H1 (cell line): Measurements from ENCODE around the gene ILKAP. TPM values are rescaled to one million over a fixed set of nuclear protein-coding genes. Genes with fewer than 3 reads are reported as not detected.

Source experiments
- CTCF ChIA-PET: fragments of 300-600 bp; sonication (Branson Sonifier 250); formaldehyde crosslinking; loops from one replicate; lab custom pipeline; 2021; ENCODE audit not compliant: partially characterized antibody; lab: Charles Lee
- POLR2A ChIA-PET: fragments of 300-600 bp; sonication (Branson Sonifier 250); formaldehyde crosslinking; loops from one replicate; lab custom pipeline; 2021; ENCODE audit warnings: inconsistent platforms; ENCODE audit not compliant: partially characterized antibody; lab: Charles Lee
- DNase-seq, 2 experiments: peaks; one replicate each; pipeline versions ENCODE4 v3.0.0 to v3.0.0-alpha.2; 2010 to 2022; ENCODE audit warnings: low spot score in 2 of 2, low read depth in 1 of 2, mixed read lengths in 1 of 2
- FAIRE-seq: peaks from 2 replicates; lab custom pipeline; 2011; peaks lifted over from hg19 to GRCh38; lab: Jason Lieb, UNC
- H2AFZ ChIP-seq: 2 replicates; pipeline ENCODE4 v1.8.1; 2012; ENCODE audit warnings: low read length, inconsistent platforms
- H2AK5ac ChIP-seq: 2 replicates; pipeline ENCODE4 v1.6.1; 2013; ENCODE audit warnings: low read depth, low read length
- H2BK120ac ChIP-seq: replicated peaks from 2 replicates; pipeline ENCODE3; 2013; ENCODE audit warnings: low read depth, low read length, inconsistent platforms
- H2BK12ac ChIP-seq: 2 replicates; pipeline ENCODE4 v1.6.1; 2013; ENCODE audit warnings: low read depth, low read length
- H2BK15ac ChIP-seq: 2 replicates; pipeline ENCODE4 v1.6.1; 2013; ENCODE audit warnings: low read length
- H2BK20ac ChIP-seq: 2 replicates; pipeline ENCODE4 v1.6.1; 2013; ENCODE audit warnings: low read length
- H2BK5ac ChIP-seq: 2 replicates; pipeline ENCODE4 v1.6.1; 2013; ENCODE audit warnings: low read depth, low read length
- H3K14ac ChIP-seq: 2 replicates; pipeline ENCODE4 v1.6.1; 2013; ENCODE audit warnings: inconsistent platforms; ENCODE audit not compliant: insufficient read length
- H3K18ac ChIP-seq: 2 replicates; pipeline ENCODE4 v1.6.1; 2013; ENCODE audit warnings: low read length; ENCODE audit errors: extremely low read depth
- H3K23ac ChIP-seq: 2 replicates; pipeline ENCODE4 v1.6.1; 2013; ENCODE audit warnings: inconsistent platforms; ENCODE audit not compliant: insufficient read length
- H3K23me2 ChIP-seq: 2 replicates; pipeline ENCODE4 v1.6.1; 2013; ENCODE audit warnings: low read depth, low read length
- H3K27ac ChIP-seq: 2 replicates; pipeline ENCODE4 v1.6.1; 2011; ENCODE audit warnings: low read depth, low read length, inconsistent platforms
- H3K27me3 ChIP-seq, 4 experiments: replicated peaks in 1 of 4; 1 replicate in 1 of 4; 2 replicates in 3 of 4; pipeline versions ENCODE4 v1.6.1 to v1.8.1; 2011 to 2013; ENCODE audit warnings: low read length in 3 of 4, mild to moderate bottlenecking in 3 of 4, inconsistent platforms in 2 of 4, mixed read lengths in 2 of 4, moderate library complexity in 1 of 4; ENCODE audit not compliant: control insufficient read depth in 3 of 4, insufficient read depth in 3 of 4; ENCODE audit errors: extremely low read depth in 1 of 4
- H3K36me3 ChIP-seq, 4 experiments: 2 replicates each; pipeline versions ENCODE4 v1.6.1 to v1.8.1; 2011 to 2013; ENCODE audit warnings: mild to moderate bottlenecking in 4 of 4, low read length in 3 of 4, moderate library complexity in 2 of 4, control low read depth in 1 of 4, inconsistent platforms in 1 of 4; ENCODE audit not compliant: insufficient read depth in 4 of 4, control insufficient read depth in 2 of 4
- H3K4ac ChIP-seq: replicated peaks from 2 replicates; pipeline ENCODE3; 2013; ENCODE audit warnings: low read length, low read depth, mixed read lengths, inconsistent platforms; ENCODE audit not compliant: insufficient read length
- H3K4me1 ChIP-seq, 4 experiments: replicated peaks in 1 of 4; 1 replicate in 1 of 4; 2 replicates in 3 of 4; pipeline versions ENCODE4 v1.6.1 to v1.8.1; 2011 to 2013; ENCODE audit warnings: low read length in 3 of 4, inconsistent platforms in 2 of 4, mixed read lengths in 1 of 4; ENCODE audit not compliant: insufficient read depth in 4 of 4, control insufficient read depth in 3 of 4
- H3K4me2 ChIP-seq, 2 experiments: 2 replicates each; pipeline versions ENCODE4 v1.6.1 to v1.8.1; 2011 to 2013; ENCODE audit warnings: low read depth in 2 of 2, low read length in 2 of 2, control low read depth in 1 of 2, inconsistent platforms in 1 of 2, mild to moderate bottlenecking in 1 of 2; ENCODE audit not compliant: insufficient read depth in 1 of 2
- H3K4me3 ChIP-seq, 4 experiments: fragments of 200-600, 300-600 bp in 1 of 4; sonication (generic), shearing (Covaris generic), sonication (Bioruptor Twin) in 1 of 4; 2 replicates each; pipeline versions ENCODE4 v1.5.1 to v1.8.1; 2011 to 2016; ENCODE audit warnings: low read length in 4 of 4, low read depth in 3 of 4, control low read depth in 2 of 4, inconsistent platforms in 2 of 4, mild to moderate bottlenecking in 2 of 4, mixed read lengths in 1 of 4, moderate library complexity in 1 of 4; ENCODE audit not compliant: insufficient read depth in 2 of 4; ENCODE audit errors: extremely low read depth in 1 of 4
- H3K56ac ChIP-seq: replicated peaks from 2 replicates; pipeline ENCODE3; 2013; ENCODE audit warnings: low read depth, mild to moderate bottlenecking, mixed read lengths, low read length, inconsistent platforms; ENCODE audit not compliant: insufficient read length
- H3K79me1 ChIP-seq: 2 replicates; pipeline ENCODE4 v1.6.1; 2013; ENCODE audit warnings: low read depth, low read length, control low read depth
- H3K79me2 ChIP-seq, 2 experiments: 2 replicates each; pipeline versions ENCODE4 v1.6.1 to v1.8.1; 2012 to 2013; ENCODE audit warnings: low read length in 2 of 2, mild to moderate bottlenecking in 2 of 2, inconsistent platforms in 1 of 2; ENCODE audit not compliant: insufficient read depth in 2 of 2, control insufficient read depth in 1 of 2
- H3K9ac ChIP-seq, 4 experiments: replicated peaks in 1 of 4; 1 replicate in 1 of 4; 2 replicates in 3 of 4; pipeline versions ENCODE4 v1.6.1 to v1.8.1; 2011 to 2013; ENCODE audit warnings: low read depth in 3 of 4, low read length in 3 of 4, control low read depth in 2 of 4, mild to moderate bottlenecking in 2 of 4, moderate library complexity in 2 of 4, inconsistent platforms in 1 of 4; ENCODE audit errors: extremely low read depth in 1 of 4
- H3K9me3 ChIP-seq, 2 experiments: 2 replicates each; pipeline versions ENCODE4 v1.6.1 to v1.8.1; 2012 to 2013; ENCODE audit warnings: mild to moderate bottlenecking in 2 of 2, moderate library complexity in 2 of 2, control low read depth in 1 of 2, inconsistent platforms in 1 of 2, low read depth in 1 of 2, low read length in 1 of 2, mixed read lengths in 1 of 2; ENCODE audit not compliant: insufficient read depth in 2 of 2
- H4K20me1 ChIP-seq, 2 experiments: replicated peaks in 1 of 2; 2 replicates each; pipeline versions ENCODE3 to v1.8.1; 2011 to 2013; ENCODE audit warnings: inconsistent platforms in 2 of 2, low read length in 2 of 2, mild to moderate bottlenecking in 1 of 2; ENCODE audit not compliant: insufficient read depth in 2 of 2, control insufficient read depth in 1 of 2
- H4K5ac ChIP-seq: 2 replicates; pipeline ENCODE4 v1.6.1; 2013; ENCODE audit warnings: low read length, low read depth, mixed read lengths, inconsistent platforms; ENCODE audit not compliant: insufficient read length
- H4K8ac ChIP-seq: 2 replicates; pipeline ENCODE4 v1.8.0; 2013; ENCODE audit warnings: mild to moderate bottlenecking, moderate library complexity, low read length, inconsistent platforms; ENCODE audit not compliant: insufficient read depth; ENCODE audit errors: extremely low read depth
- H4K91ac ChIP-seq: replicated peaks from 2 replicates; pipeline ENCODE3; 2013; ENCODE audit warnings: low read length, mixed read lengths, inconsistent platforms; ENCODE audit not compliant: insufficient read length
- CEBPB ChIP-seq: IDR thresholded peaks from 2 replicates; pipeline ENCODE4 v1.6.1; 2012; ENCODE audit warnings: low read depth, low read length
- WGBS, 2 experiments: shearing (Covaris generic) in 1 of 2; methylation state at CpG; one replicate each; pipeline versions ENCODE4 v1.1.6 to v1.1.7; 2013 to 2015; ENCODE audit warnings: low lambda C conversion rate in 2 of 2, mixed read lengths in 2 of 2, inconsistent platforms in 1 of 2, low coverage in 1 of 2, missing lambda C conversion rate in 1 of 2; ENCODE audit not compliant: insufficient replicate concordance in 2 of 2, insufficient coverage in 1 of 2, insufficient read length in 1 of 2; ENCODE audit errors: extremely low coverage in 1 of 2, missing lambda C conversion rate in 1 of 2; 5-methylcytosine and 5-hydroxymethylcytosine counted together
- polyA plus RNA-seq, 7 experiments: library from polyadenylated mRNA; depleted of rRNA in 3 of 7; stranded (reverse) in 5 of 7; unstranded in 2 of 7; fragments of >200 nt in 5 of 7; fragments of 200-250 nt in 2 of 7; gene quantifications; 1 replicate in 5 of 7; 2 replicates in 1 of 7; 4 replicates in 1 of 7; pipeline versions ENCODE4 v1.2.1 to v1.2.3, GENCODE V29; 2011 to 2013; ENCODE audit warnings: missing spikeins in 2 of 7, mixed read lengths in 2 of 7
- total RNA-seq: library from RNA; stranded (reverse); fragmentation: NEBNext Ultra II Directional; extraction: Animal tissue kit (Norgen Biotek cat#: 25700); gene quantifications from 2 replicates; pipeline ENCODE4 v1.2.1, GENCODE V29; 2021

ILKAP gene
- total and polyA plus RNA-seq, 2 of the 8 experiments (the other 6 are each of a cell fraction or from before 2014, with no cell fraction given): 23.5 to 33.8 TPM

GRCh38 chr2:238161291-238162051 is 42.0 kb downstream of the ILKAP start:
- H4K20me1 ChIP-seq: peaks cover 6% of the 10 kb centered on the region in 2 experiments
- peaks cover 0 to 21% (median 5%) of the 10 kb centered on the region in 4 experiments; a peak in 5 of 7 replicates for H3K4me1 ChIP-seq
- no peak overlapping the region for H4K5ac ChIP-seq
- H3K4me2 ChIP-seq: no peak overlapping the region
- H4K91ac ChIP-seq: no peak overlapping the region
- no peak overlapping the region for H2BK5ac ChIP-seq
- H2AK5ac ChIP-seq: peak overlapping the region; percentile 24; the same call in 1 of the 2 replicates
- CTCF ChIA-PET: interaction anchor here (0.5 to 2.2 kb wide), 10 partner anchors 7 to 138 kb away, joined by 3 to 15 read pairs (median 4); no protein-coding TSS in a partner anchor
- DNase-seq (no peak), FAIRE-seq (no peak)
- no peak overlapping the region for H3K23ac ChIP-seq
- no peak overlapping the region for H3K14ac ChIP-seq
- no peak overlapping the region for H3K9ac ChIP-seq
- no peaks in the 10 kb centered on the region for H3K79me2 ChIP-seq
- no peak overlapping the region for H4K8ac ChIP-seq
- H2AFZ ChIP-seq: no peak overlapping the region
- H2BK20ac ChIP-seq: 0 out of 2 replicates have a peak overlapping the region, but pooled peaks have one; percentile 0
- POLR2A ChIA-PET: no interaction called here
- TF ChIP-seq CEBPB: no peak
- H3K4ac ChIP-seq: no peak overlapping the region
- no peaks in the 10 kb centered on the region; a peak in 1 of 8 replicates for H3K36me3 ChIP-seq
- no peak overlapping the region for H2BK15ac ChIP-seq
- H2BK120ac ChIP-seq: no peak overlapping the region
- no peak overlapping the region for H3K4me3 ChIP-seq
- no peaks in the 10 kb centered on the region for H3K9me3 ChIP-seq
- no peak overlapping the region for H3K27ac ChIP-seq
- no peak overlapping the region for H3K56ac ChIP-seq
- no peak overlapping the region for H3K18ac ChIP-seq
- H2BK12ac ChIP-seq: no peak overlapping the region
- no peaks in the 10 kb centered on the region for H3K79me1 ChIP-seq
- peaks cover 13% of the 10 kb centered on the region; the same call in 1 of the 2 replicates for H3K23me2 ChIP-seq
- WGBS, 2 experiments: 87% methylated on average over 16 of the region's 21 CpGs; no CpG with 5 or more reads in 1 of the 2 experiments
- peaks cover 21 to 67% (median 50%) of the 10 kb centered on the region in 4 experiments for H3K27me3 ChIP-seq
